Panc1 (cell line): Measurements from ENCODE around the gene SORT1. TPM values are rescaled to one million over a fixed set of nuclear protein-coding genes. Genes with fewer than 3 reads are reported as not detected.

Experiments used
- ATAC-seq: fragments of 200-7000 bp; cut with Tn5 transposase; 2 replicates; pipeline ENCODE4 v1.9.1; 2020; ENCODE audit warnings: mild to moderate bottlenecking, moderate library complexity
- BruUV-seq: library from RNA; stranded (reverse); fragments of 400-500 nt; replicated peaks from 2 replicates; lab custom pipeline; 2021; lab: Mats Ljungman, UMichigan
- CTCF ChIA-PET: fragments of 300-600 bp; sonication (Branson Sonifier 250); formaldehyde crosslinking; loops from one replicate; lab custom pipeline; 2022; ENCODE audit warnings: antibody characterized with exemption; lab: Charles Lee
- POLR2A ChIA-PET: fragments of 300-600 bp; sonication (Branson Sonifier 250); formaldehyde crosslinking; loops from one replicate; lab custom pipeline; 2022; ENCODE audit warnings: antibody characterized with exemption; lab: Charles Lee
- DNase-seq: peaks from one replicate; pipeline ENCODE4 v3.0.0-alpha.2; 2010; ENCODE audit warnings: low read depth, low spot score
- H3K27ac ChIP-seq: 2 replicates; pipeline ENCODE4 v1.5.1; 2011; ENCODE audit warnings: mild to moderate bottlenecking, low read length, inconsistent platforms
- H3K27me3 ChIP-seq: fragments of 200-500 bp; sonication (Bioruptor generic); 2 replicates; pipeline ENCODE4 v1.6.0; 2014; ENCODE audit warnings: low read length, inconsistent platforms; ENCODE audit not compliant: control insufficient read depth, insufficient read depth
- H3K36me3 ChIP-seq: fragments of 200-500 bp; sonication (Bioruptor generic); 2 replicates; pipeline ENCODE4 v1.5.1; 2014; ENCODE audit warnings: inconsistent platforms, mild to moderate bottlenecking, low read length, moderate library complexity; ENCODE audit not compliant: control insufficient read depth, insufficient read depth
- H3K4me1 ChIP-seq: 2 replicates; pipeline ENCODE4 v1.5.1; 2011; ENCODE audit warnings: inconsistent platforms, mild to moderate bottlenecking, low read length, moderate library complexity; ENCODE audit not compliant: control insufficient read depth, insufficient read depth
- H3K4me3 ChIP-seq, 2 experiments: 2 replicates each; pipeline ENCODE4 v1.5.1; 2011 to 2012; ENCODE audit warnings: low read depth in 2 of 2, low read length in 2 of 2, mild to moderate bottlenecking in 2 of 2, inconsistent platforms in 1 of 2, moderate library complexity in 1 of 2
- H3K9me3 ChIP-seq: fragments of 200-500 bp; sonication (Bioruptor generic); 2 replicates; pipeline ENCODE4 v1.5.1; 2014; ENCODE audit warnings: low read depth, mild to moderate bottlenecking, inconsistent platforms, low read length, moderate library complexity; ENCODE audit not compliant: control insufficient read depth, insufficient read depth
- CTCF ChIP-seq: fragments of 450-650 bp; IDR thresholded peaks from 2 replicates; pipeline ENCODE4 v1.5.1; 2017; ENCODE audit warnings: mild to moderate bottlenecking
- POLR2AphosphoS5 ChIP-seq: IDR thresholded peaks from 2 replicates; pipeline ENCODE4 v1.6.1; 2012; ENCODE audit warnings: mild to moderate bottlenecking, low read depth, low read length, moderate library complexity
- REST ChIP-seq, 2 experiments: IDR thresholded peaks; 2 replicates each; pipeline ENCODE4 v1.6.1; 2011 to 2012; ENCODE audit warnings: low read depth in 2 of 2, control low read depth in 1 of 2, low read length in 1 of 2, mild to moderate bottlenecking in 1 of 2, moderate library complexity in 1 of 2; ENCODE audit not compliant: insufficient read depth in 1 of 2
- SIN3A ChIP-seq: IDR thresholded peaks from 2 replicates; pipeline ENCODE4 v1.6.1; 2012; ENCODE audit warnings: low read depth, mild to moderate bottlenecking, low read length, moderate library complexity, borderline replicate concordance; ENCODE audit not compliant: insufficient read depth
- TCF7L2 ChIP-seq: IDR thresholded peaks from 2 replicates; pipeline ENCODE4 v1.6.1; 2011; ENCODE audit warnings: mild to moderate bottlenecking, low read depth, low read length, inconsistent platforms
- in situ Hi-C: cut with HindIII; loops from 2 replicates; pipeline ENCODE4 v1.10.0; 2016; ENCODE audit warnings: low sequenced_read_pairs, low pct_unique_long_range_greater_than_20kb
- intact Hi-C: fragments of 100-400 bp; cut with micrococcal nuclease; formaldehyde crosslinking; loops from one replicate; pipeline ENCODE4 v1.10.0; 2022; ENCODE audit not compliant: unreplicated experiment
- total RNA-seq: library from RNA; stranded (reverse); gene quantifications from one replicate; pipeline ENCODE4 v1.2.1, GENCODE V29; 2021; ENCODE audit not compliant: unreplicated experiment

Gene SORT1
- total RNA-seq, 1 experiment from 2014 or later = 25.1 TPM

GRCh38 chr1:109281680-109282496, 115.8 kb downstream of the SORT1 start:
- intact Hi-C loops (no loop called here), in situ Hi-C loops (no loop called here)
- DNase-seq (no peak), ATAC-seq (no peak)
- peaks cover 3% of the 10 kb centered on the region for H3K36me3 ChIP-seq
- H3K4me1 ChIP-seq = peaks cover 14% of the 10 kb centered on the region
- no peaks in the 10 kb centered on the region for H3K27me3 ChIP-seq
- CTCF ChIA-PET = interaction anchor here (1.6 kb wide), 1 partner anchor 43 kb away, joined by 5 read pairs; no protein-coding TSS in a partner anchor
- POLR2A ChIA-PET = no interaction called here
- H3K27ac ChIP-seq = peak overlapping the region; percentile 98
- TSS peak; percentile 82 for BruUV-seq
- TF ChIP-seq REST (IDR thresholded peaks at IDR 0.05; ENCODE audit: insufficient read depth in 1 of 2, low read depth in 2 of 2, low read length in 1 of 2) = no peak
- no peak for TF ChIP-seq TCF7L2
- TF ChIP-seq SIN3A = no peak
- no peak for TF ChIP-seq POLR2AphosphoS5
- no peak for TF ChIP-seq CTCF
- H3K9me3 ChIP-seq = no peaks in the 10 kb centered on the region
- peak overlapping the region; percentile 73 to 77 for H3K4me3 ChIP-seq

GRCh38 chr1:109280862-109281261, 116.9 kb downstream of the SORT1 start:
- DNase-seq (no peak), ATAC-seq (no peak)
- no peak overlapping the region for H3K27ac ChIP-seq
- no peaks in the 10 kb centered on the region for H3K9me3 ChIP-seq
- BruUV-seq = no TSS peak
- TF ChIP-seq SIN3A (no peak), POLR2AphosphoS5 (no peak), CTCF (no peak), REST (IDR thresholded peaks at IDR 0.05; ENCODE audit: insufficient read depth in 1 of 2, low read depth in 2 of 2, low read length in 1 of 2) (no peak), TCF7L2 (no peak)
- H3K36me3 ChIP-seq = peaks cover 3% of the 10 kb centered on the region
- ChIA-PET CTCF (no interaction called here), POLR2A (no interaction called here)
- no peaks in the 10 kb centered on the region for H3K27me3 ChIP-seq
- no peak overlapping the region for H3K4me3 ChIP-seq
- H3K4me1 ChIP-seq = peaks cover 16% of the 10 kb centered on the region
- intact Hi-C loops (no loop called here), in situ Hi-C loops (no loop called here)
